HepG2 (cell line): ENCODE data around the gene STX1B. TPM values are rescaled to one million over a fixed set of nuclear protein-coding genes. Genes with fewer than 3 reads are reported as not detected.

Experiments used
- ADNP ChIP-seq: sonication (generic); formaldehyde crosslinking; IDR thresholded peaks from 2 replicates; pipeline ENCODE4 v1.4.0; 2020; ENCODE audit warnings: missing genetic modification reagents
- LCORL ChIP-seq, 2 experiments: fragments of 450-650 bp in 1 of 2; sonication (generic) in 1 of 2; formaldehyde crosslinking in 1 of 2; IDR thresholded peaks; 2 replicates each; pipeline versions ENCODE4 v1.5.0 to v1.6.1; 2017 to 2020; ENCODE audit warnings: antibody characterized with exemption in 1 of 2, missing genetic modification reagents in 1 of 2
- NFE2 ChIP-seq: sonication (generic); formaldehyde crosslinking; IDR thresholded peaks from 2 replicates; pipeline ENCODE4 v1.4.0; 2020; ENCODE audit warnings: missing genetic modification reagents
- NR3C1 ChIP-seq: sonication (generic); formaldehyde crosslinking; IDR thresholded peaks from 2 replicates; pipeline ENCODE4 v1.4.0; 2020; ENCODE audit warnings: missing genetic modification reagents
- REXO4 ChIP-seq: sonication (generic); formaldehyde crosslinking; IDR thresholded peaks from 2 replicates; pipeline ENCODE4 v1.8.0; 2022; ENCODE audit warnings: missing genetic modification reagents, mild to moderate bottlenecking, borderline replicate concordance
- TP53 ChIP-seq: sonication (generic); formaldehyde crosslinking; conservative IDR thresholded peaks from 2 replicates; pipeline ENCODE4 v1.4.0; 2020; ENCODE audit warnings: missing genetic modification reagents
- ZNF138 ChIP-seq: sonication (generic); formaldehyde crosslinking; IDR thresholded peaks from 2 replicates; pipeline ENCODE4 v1.5.0; 2020; ENCODE audit warnings: mild to moderate bottlenecking, low read depth, missing genetic modification reagents
- ZNF563 ChIP-seq: sonication (generic); formaldehyde crosslinking; IDR thresholded peaks from 2 replicates; pipeline ENCODE4 v1.8.0; 2022; ENCODE audit warnings: mild to moderate bottlenecking, moderate library complexity, missing genetic modification reagents
- ZNF607 ChIP-seq: sonication (generic); formaldehyde crosslinking; IDR thresholded peaks from 2 replicates; pipeline ENCODE4 v1.5.1; 2020; ENCODE audit warnings: missing genetic modification reagents, mild to moderate bottlenecking, borderline replicate concordance
- ZNF652 ChIP-seq: IDR thresholded peaks from 2 replicates; pipeline ENCODE4 v1.6.1; 2016; ENCODE audit warnings: low read depth, borderline replicate concordance
- polyA plus RNA-seq, 8 experiments: library from polyadenylated mRNA; depleted of rRNA in 3 of 8; stranded (reverse) in 7 of 8; unstranded in 1 of 8; fragments of >200 nt; fragmentation: Illumina TruSeq in 4 of 8; extraction: Trizol in 4 of 8; gene quantifications; 2 replicates each; pipeline versions ENCODE4 v1.2.1 to v1.2.3, GENCODE V29; 2011 to 2016; ENCODE audit warnings: low read depth in 4 of 8, missing spikeins in 1 of 8, mixed read lengths in 1 of 8; ENCODE audit not compliant: insufficient read depth in 1 of 8
- total RNA-seq, 5 experiments: library from RNA; depleted of rRNA; stranded (reverse); fragments of >200 nt; fragmentation: Illumina TruSeq; extraction: Trizol; gene quantifications; 2 replicates each; pipeline ENCODE4 v1.2.3, GENCODE V29; 2016; ENCODE audit warnings: low read depth in 1 of 5
- TF ChIP-seq, protein P1 (sequence below): sonication (generic); formaldehyde crosslinking; IDR thresholded peaks from one replicate; pipeline ENCODE4 v1.5.1; 2020; ENCODE audit warnings: mild to moderate bottlenecking, missing genetic modification reagents; ENCODE audit errors: not compliant biosample characterization
- TF ChIP-seq, protein P2 (sequence below): sonication (generic); formaldehyde crosslinking; IDR thresholded peaks from 2 replicates; pipeline ENCODE4 v1.4.0; 2020; ENCODE audit warnings: mild to moderate bottlenecking, missing genetic modification reagents
- TF ChIP-seq, protein P3 (sequence below): IDR thresholded peaks from 2 replicates; pipeline ENCODE4 v1.6.1; 2012; ENCODE audit warnings: low read length, improper control_type of control experiment

STX1B gene
- total and polyA plus RNA-seq, 2 of the 13 experiments (the other 11 are each of a cell fraction or from before 2014, with no cell fraction given) = 2.1 to 3.0 TPM

DNA sequence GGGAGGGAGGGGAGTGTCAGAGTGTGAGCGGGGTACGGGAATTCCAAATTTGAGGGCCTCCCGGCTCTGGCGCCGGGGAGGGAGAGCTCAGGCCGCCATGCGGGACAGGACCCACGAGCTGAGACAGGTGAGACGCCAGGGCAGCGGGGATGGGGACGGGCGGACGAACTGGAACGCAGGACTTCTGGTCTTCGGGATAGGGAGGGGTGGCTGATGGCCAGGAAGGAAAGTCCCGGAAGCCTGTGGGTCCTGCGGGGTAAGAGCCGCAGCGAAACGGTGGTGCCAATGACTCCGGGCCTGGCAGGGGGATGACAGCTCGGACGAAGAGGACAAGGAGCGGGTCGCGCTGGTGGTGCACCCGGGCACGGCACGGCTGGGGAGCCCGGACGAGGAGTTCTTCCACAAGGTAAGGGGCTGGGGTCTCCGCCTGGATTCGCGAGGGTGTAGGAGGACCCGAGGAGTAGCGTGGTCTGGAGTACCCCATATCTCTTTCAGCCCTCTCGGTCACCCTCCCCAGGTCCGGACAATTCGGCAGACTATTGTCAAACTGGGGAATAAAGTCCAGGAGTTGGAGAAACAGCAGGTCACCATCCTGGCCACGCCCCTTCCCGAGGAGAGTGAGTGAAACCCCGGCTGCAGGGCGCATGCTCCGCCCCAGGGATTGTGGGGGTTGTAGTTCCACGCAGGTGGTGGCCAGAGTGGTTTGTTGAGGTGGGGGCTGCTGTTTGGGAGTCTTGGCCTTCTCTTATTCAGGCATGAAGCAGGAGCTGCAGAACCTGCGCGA is 23.5 kb upstream of the STX1B start (continued):
- TF ChIP-seq, protein P1, sequence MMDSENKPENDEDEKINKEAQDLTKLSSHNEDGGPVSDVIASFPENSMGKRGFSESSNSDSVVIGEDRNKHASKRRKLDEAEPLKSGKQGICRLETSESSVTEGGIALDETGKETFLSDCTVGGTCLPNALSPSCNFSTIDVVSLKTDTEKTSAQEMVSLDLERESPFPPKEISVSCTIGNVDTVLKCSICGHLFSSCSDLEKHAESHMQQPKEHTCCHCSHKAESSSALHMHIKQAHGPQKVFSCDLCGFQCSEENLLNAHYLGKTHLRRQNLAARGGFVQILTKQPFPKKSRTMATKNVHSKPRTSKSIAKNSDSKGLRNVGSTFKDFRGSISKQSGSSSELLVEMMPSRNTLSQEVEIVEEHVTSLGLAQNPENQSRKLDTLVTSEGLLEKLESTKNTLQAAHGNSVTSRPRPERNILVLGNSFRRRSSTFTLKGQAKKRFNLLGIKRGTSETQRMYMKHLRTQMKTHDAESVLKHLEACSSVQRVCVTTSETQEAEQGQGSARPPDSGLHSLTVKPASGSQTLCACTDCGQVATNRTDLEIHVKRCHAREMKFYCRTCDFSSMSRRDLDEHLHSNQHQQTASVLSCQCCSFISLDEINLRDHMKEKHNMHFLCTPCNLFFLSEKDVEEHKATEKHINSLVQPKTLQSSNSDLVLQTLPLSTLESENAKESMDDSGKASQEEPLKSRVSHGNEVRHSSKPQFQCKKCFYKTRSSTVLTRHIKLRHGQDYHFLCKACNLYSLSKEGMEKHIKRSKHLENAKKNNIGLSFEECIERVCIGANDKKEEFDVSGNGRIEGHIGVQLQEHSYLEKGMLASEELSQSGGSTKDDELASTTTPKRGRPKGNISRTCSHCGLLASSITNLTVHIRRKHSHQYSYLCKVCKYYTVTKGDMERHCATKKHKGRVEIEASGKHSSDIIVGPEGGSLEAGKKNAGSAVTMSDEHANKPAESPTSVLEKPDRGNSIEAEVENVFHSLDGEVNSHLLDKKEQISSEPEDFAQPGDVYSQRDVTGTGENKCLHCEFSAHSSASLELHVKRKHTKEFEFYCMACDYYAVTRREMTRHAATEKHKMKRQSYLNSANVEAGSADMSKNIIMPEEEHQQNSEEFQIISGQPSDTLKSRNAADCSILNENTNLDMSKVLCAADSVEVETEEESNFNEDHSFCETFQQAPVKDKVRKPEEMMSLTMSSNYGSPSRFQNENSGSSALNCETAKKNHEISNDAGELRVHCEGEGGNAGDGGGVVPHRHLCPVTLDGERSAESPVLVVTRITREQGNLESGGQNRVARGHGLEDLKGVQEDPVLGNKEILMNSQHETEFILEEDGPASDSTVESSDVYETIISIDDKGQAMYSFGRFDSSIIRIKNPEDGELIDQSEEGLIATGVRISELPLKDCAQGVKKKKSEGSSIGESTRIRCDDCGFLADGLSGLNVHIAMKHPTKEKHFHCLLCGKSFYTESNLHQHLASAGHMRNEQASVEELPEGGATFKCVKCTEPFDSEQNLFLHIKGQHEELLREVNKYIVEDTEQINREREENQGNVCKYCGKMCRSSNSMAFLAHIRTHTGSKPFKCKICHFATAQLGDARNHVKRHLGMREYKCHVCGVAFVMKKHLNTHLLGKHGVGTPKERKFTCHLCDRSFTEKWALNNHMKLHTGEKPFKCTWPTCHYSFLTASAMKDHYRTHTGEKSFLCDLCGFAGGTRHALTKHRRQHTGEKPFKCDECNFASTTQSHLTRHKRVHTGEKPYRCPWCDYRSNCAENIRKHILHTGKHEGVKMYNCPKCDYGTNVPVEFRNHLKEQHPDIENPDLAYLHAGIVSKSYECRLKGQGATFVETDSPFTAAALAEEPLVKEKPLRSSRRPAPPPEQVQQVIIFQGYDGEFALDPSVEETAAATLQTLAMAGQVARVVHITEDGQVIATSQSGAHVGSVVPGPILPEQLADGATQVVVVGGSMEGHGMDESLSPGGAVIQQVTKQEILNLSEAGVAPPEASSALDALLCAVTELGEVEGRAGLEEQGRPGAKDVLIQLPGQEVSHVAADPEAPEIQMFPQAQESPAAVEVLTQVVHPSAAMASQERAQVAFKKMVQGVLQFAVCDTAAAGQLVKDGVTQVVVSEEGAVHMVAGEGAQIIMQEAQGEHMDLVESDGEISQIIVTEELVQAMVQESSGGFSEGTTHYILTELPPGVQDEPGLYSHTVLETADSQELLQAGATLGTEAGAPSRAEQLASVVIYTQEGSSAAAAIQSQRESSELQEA (CRISPR knock-in tag) = peak; percentile 80
- no peak for TF ChIP-seq NR3C1 (CRISPR knock-in tag)
- TF ChIP-seq ZNF563 (CRISPR knock-in tag) = peak; percentile 78
- no peak for TF ChIP-seq NFE2 (CRISPR knock-in tag)
- peak; percentile 11; the same call in 1 of the 2 replicates for TF ChIP-seq ZNF652 (CRISPR knock-in tag)
- peak; percentile 14; the same call in 1 of the 2 replicates for TF ChIP-seq ZNF607 (CRISPR knock-in tag)
- no peak for TF ChIP-seq LCORL (IDR thresholded peaks at IDR 0.05)
- peak; percentile 12; the same call in 1 of the 2 replicates for TF ChIP-seq LCORL (CRISPR knock-in tag; IDR thresholded peaks at IDR 0.05)
- TF ChIP-seq ZNF138 (CRISPR knock-in tag) = no peak
- no peak for TF ChIP-seq ADNP (CRISPR knock-in tag)
- TF ChIP-seq, protein P2, sequence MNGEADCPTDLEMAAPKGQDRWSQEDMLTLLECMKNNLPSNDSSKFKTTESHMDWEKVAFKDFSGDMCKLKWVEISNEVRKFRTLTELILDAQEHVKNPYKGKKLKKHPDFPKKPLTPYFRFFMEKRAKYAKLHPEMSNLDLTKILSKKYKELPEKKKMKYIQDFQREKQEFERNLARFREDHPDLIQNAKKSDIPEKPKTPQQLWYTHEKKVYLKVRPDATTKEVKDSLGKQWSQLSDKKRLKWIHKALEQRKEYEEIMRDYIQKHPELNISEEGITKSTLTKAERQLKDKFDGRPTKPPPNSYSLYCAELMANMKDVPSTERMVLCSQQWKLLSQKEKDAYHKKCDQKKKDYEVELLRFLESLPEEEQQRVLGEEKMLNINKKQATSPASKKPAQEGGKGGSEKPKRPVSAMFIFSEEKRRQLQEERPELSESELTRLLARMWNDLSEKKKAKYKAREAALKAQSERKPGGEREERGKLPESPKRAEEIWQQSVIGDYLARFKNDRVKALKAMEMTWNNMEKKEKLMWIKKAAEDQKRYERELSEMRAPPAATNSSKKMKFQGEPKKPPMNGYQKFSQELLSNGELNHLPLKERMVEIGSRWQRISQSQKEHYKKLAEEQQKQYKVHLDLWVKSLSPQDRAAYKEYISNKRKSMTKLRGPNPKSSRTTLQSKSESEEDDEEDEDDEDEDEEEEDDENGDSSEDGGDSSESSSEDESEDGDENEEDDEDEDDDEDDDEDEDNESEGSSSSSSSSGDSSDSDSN (CRISPR knock-in tag) = 0 out of 2 replicates have a peak, but pooled peaks have one; percentile 7
- no peak for TF ChIP-seq REXO4
- TF ChIP-seq, protein P3, sequence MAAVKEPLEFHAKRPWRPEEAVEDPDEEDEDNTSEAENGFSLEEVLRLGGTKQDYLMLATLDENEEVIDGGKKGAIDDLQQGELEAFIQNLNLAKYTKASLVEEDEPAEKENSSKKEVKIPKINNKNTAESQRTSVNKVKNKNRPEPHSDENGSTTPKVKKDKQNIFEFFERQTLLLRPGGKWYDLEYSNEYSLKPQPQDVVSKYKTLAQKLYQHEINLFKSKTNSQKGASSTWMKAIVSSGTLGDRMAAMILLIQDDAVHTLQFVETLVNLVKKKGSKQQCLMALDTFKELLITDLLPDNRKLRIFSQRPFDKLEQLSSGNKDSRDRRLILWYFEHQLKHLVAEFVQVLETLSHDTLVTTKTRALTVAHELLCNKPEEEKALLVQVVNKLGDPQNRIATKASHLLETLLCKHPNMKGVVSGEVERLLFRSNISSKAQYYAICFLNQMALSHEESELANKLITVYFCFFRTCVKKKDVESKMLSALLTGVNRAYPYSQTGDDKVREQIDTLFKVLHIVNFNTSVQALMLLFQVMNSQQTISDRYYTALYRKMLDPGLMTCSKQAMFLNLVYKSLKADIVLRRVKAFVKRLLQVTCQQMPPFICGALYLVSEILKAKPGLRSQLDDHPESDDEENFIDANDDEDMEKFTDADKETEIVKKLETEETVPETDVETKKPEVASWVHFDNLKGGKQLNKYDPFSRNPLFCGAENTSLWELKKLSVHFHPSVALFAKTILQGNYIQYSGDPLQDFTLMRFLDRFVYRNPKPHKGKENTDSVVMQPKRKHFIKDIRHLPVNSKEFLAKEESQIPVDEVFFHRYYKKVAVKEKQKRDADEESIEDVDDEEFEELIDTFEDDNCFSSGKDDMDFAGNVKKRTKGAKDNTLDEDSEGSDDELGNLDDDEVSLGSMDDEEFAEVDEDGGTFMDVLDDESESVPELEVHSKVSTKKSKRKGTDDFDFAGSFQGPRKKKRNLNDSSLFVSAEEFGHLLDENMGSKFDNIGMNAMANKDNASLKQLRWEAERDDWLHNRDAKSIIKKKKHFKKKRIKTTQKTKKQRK = no peak
- no peak; the same call in 1 of the 2 replicates for TF ChIP-seq TP53 (CRISPR knock-in tag)
